Left lung (tissue), 10 donors: Measurements from ENCODE around the gene P2RX3. TPM values are rescaled to one million over a fixed set of nuclear protein-coding genes. Genes with fewer than 3 reads are reported as not detected.

Experiments used
- ATAC-seq: fragments of 200-7000 bp; cut with Tn5 transposase; one replicate; pipeline ENCODE4 v1.9.1; 2020; ENCODE audit warnings: moderate library complexity
- DNase-seq, 4 donors: peaks; one replicate each; pipeline ENCODE4 v3.0.0-alpha.2; 2013 to 2020
- H3K27ac ChIP-seq, 2 donors: fragments of 200-600 bp; sonication (generic) in 1 of 2; one replicate each; pipeline versions ENCODE4 v1.5.0 to v1.8.0; 2020 to 2021
- H3K27me3 ChIP-seq, 2 donors: fragments of 200-600 bp; sonication (generic) in 1 of 2; one replicate each; pipeline versions ENCODE4 v1.5.0 to v1.8.0; 2020 to 2021
- H3K36me3 ChIP-seq, 2 donors: fragments of 200-600 bp; sonication (generic) in 1 of 2; one replicate each; pipeline versions ENCODE4 v1.5.0 to v1.8.0; 2020 to 2021
- H3K4me1 ChIP-seq, 2 donors: fragments of 200-600 bp; one replicate each; pipeline ENCODE4 v1.8.0; 2021
- H3K4me3 ChIP-seq, 2 donors: fragments of 200-600 bp; sonication (generic) in 1 of 2; one replicate each; pipeline versions ENCODE4 v1.5.0 to v1.8.0; 2020 to 2021; ENCODE audit warnings: mild to moderate bottlenecking in 1 of 2
- H3K9me3 ChIP-seq, 2 donors: fragments of 200-600 bp; sonication (generic) in 1 of 2; one replicate each; pipeline versions ENCODE4 v1.5.0 to v1.8.0; 2020 to 2021
- CTCF ChIP-seq, 2 donors: fragments of 200-600 bp; sonication (generic) in 1 of 2; IDR thresholded peaks; one replicate each; pipeline versions ENCODE4 v1.5.0 to v1.8.0; 2021; ENCODE audit warnings: antibody characterized with exemption in 2 of 2
- intact Hi-C, 2 donors: fragments of 100-400 bp; cut with DNase I; formaldehyde crosslinking; loops; one replicate each; pipeline versions ENCODE4 v1.11.2 to v1.14.2; 2022
- polyA plus RNA-seq, 6 donors: library from polyadenylated mRNA; unstranded; fragments of 120-200 nt; gene quantifications; one replicate each; pipeline ENCODE4 v1.2.1, GENCODE V29; 2013; ENCODE audit not compliant: insufficient read length in 6 of 6
- total RNA-seq, 2 donors: library from RNA; stranded (reverse); fragmentation: NEBNext Ultra II Directional; extraction: Animal tissue kit (Norgen Biotek cat#: 25700); gene quantifications; one replicate each; pipeline ENCODE4 v1.2.1, GENCODE V29; 2021
- donor health status: DM: no; HTN: yes; CAD: no.
- donor health status: DM: no; HTN: no; CAD: no.

P2RX3 gene
- total and polyA plus RNA-seq, 8 donors: 0.17 to 0.58 (median 0.28) TPM; not detected in 2

GRCh38 chr11:57313071-57313787 is 24.9 kb upstream of the P2RX3 start:
- Histone ChIP-seq H3K36me3 (peaks cover 0 to 70% of the 10 kb centered on the region in 2 donors), H3K27me3 (peaks cover 0 to 5% of the 10 kb centered on the region in 2 donors), H3K4me3 (no peak overlapping the region), H3K27ac (peak overlapping the region in 1 of 2 donors; percentile 13), H3K4me1 (peaks cover 41 to 70% of the 10 kb centered on the region in 2 donors), H3K9me3 (no peaks in the 10 kb centered on the region)
- intact Hi-C loops: no loop called here
- DNase-seq (peak in 2 of 4 donors; percentile 30 to 72), ATAC-seq (no peak)
- TF ChIP-seq CTCF (IDR thresholded peaks at IDR 0.05): no peak

- Histone ChIP-seq H3K27me3 (peaks cover 0 to 5% of the 10 kb centered on the region in 2 donors), H3K4me3 (no peak overlapping the region), H3K9me3 (no peaks in the 10 kb centered on the region), H3K4me1 (peaks cover 45 to 70% of the 10 kb centered on the region in 2 donors), H3K27ac (peak overlapping the region in 1 of 2 donors; percentile 13), H3K36me3 (peaks cover 0 to 70% of the 10 kb centered on the region in 2 donors)
- no peak for ATAC-seq
- intact Hi-C loops: no loop called here
- no peak for TF ChIP-seq CTCF (IDR thresholded peaks at IDR 0.05)
- DNase-seq: no peak
Observed at GRCh38 chr11:57313788-57314135, 24.4 kb upstream of the P2RX3 start.

- intact Hi-C loops: no loop called here
- H3K9me3 ChIP-seq: no peaks in the 10 kb centered on the region
- TF ChIP-seq CTCF (IDR thresholded peaks at IDR 0.05): no peak
- DNase-seq (no peak), ATAC-seq (no peak)
- H3K36me3 ChIP-seq: peaks cover 0 to 66% of the 10 kb centered on the region in 2 donors
- H3K4me1 ChIP-seq: peaks cover 45 to 66% of the 10 kb centered on the region in 2 donors
- no peak overlapping the region for H3K27ac ChIP-seq
- H3K4me3 ChIP-seq: no peak overlapping the region
- peaks cover 0 to 5% of the 10 kb centered on the region in 2 donors for H3K27me3 ChIP-seq
Observed at GRCh38 chr11:57314221-57314973, 23.8 kb upstream of the P2RX3 start.

GRCh38 chr11:57315491-57315890 is 22.7 kb upstream of the P2RX3 start:
- H3K9me3 ChIP-seq: no peaks in the 10 kb centered on the region
- intact Hi-C loops: no loop called here
- TF ChIP-seq CTCF (IDR thresholded peaks at IDR 0.05): no peak
- H3K4me3 ChIP-seq: no peak overlapping the region
- ATAC-seq (no peak), DNase-seq (peak in 1 of 4 donors; percentile 46)
- peaks cover 0 to 5% of the 10 kb centered on the region in 2 donors for H3K27me3 ChIP-seq
- H3K27ac ChIP-seq: no peak overlapping the region
- peaks cover 44 to 66% of the 10 kb centered on the region in 2 donors for H3K4me1 ChIP-seq
- peaks cover 0 to 70% of the 10 kb centered on the region in 2 donors for H3K36me3 ChIP-seq

- peaks cover 0 to 72% of the 10 kb centered on the region in 2 donors for H3K36me3 ChIP-seq
Observed at GRCh38 chr11:57316017-57316416, 22.1 kb upstream of the P2RX3 start.

More at GRCh38 chr11:57316017-57316416, 22.1 kb upstream of the P2RX3 start:
- H3K27ac ChIP-seq: peak overlapping the region in 1 of 2 donors; percentile 21
- peaks cover 43 to 66% of the 10 kb centered on the region in 2 donors for H3K4me1 ChIP-seq
- no peak overlapping the region for H3K4me3 ChIP-seq
- H3K27me3 ChIP-seq: peaks cover 0 to 4% of the 10 kb centered on the region in 2 donors
- no peak for TF ChIP-seq CTCF (IDR thresholded peaks at IDR 0.05)
- H3K9me3 ChIP-seq: no peaks in the 10 kb centered on the region
- DNase-seq (no peak), ATAC-seq (no peak)
- intact Hi-C loops: no loop called here
